Hippocampal formation (tissue), 2 donors: ENCODE results near the gene PRPS1.
"Not testable (repeated sequence)": the region's sequence is repeated elsewhere in the genome, so short reads cannot be mapped to it uniquely, and the experiment has no call there.

ENCODE experiments used
- DNase-seq, 2 donors: peaks; one replicate each; lab custom pipeline; 2025; lab: John Stamatoyannopoulos, UW

PRPS1 gene

DNA sequence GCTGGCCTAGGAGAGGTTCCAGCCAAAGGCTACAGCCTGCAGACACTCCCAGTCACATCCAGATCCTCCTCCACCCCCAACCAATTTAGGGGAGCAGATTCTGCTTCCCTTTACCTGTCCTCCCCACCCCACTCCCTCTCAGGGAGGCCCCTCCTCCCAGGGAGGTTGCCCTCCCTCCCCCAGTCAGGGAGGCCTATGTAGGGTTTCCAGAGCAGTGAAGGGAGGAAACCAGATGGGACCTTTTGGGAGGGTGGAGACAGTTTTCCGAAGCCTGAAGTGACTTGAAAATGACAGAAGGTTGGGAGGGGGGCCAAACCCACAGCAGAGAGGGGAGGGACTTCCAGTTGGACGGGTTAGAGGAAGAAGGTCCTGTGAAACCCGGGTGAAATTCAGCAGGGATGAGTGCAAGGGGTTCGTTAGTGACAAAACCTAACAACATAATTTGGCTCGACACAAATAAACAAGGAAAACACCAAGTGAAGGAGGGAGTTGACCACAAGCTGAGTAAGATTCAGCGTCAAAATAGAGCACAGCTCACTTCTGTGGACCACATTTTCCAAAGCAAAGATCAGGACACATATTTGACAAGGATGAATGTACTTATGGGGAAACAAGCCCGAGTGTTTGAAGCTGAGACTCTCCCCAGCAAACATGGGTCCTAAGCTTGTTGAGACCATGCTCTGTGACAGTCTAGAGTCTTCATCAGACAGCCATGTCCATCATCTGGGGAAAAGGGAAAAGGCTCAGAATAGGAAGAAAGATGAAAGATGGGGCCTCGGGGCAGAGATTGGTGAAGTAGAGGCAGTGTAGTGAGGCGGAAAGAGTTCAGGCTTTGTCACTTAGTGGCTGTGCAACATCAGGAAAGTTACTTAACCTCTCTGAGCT lies 46.4 kb downstream of the PRPS1 start:
- DNase-seq = no peak

- no peak for DNase-seq
These were observed 47.0 kb downstream of the PRPS1 start for GRCh38 chrX:107675365-107675654.

GRCh38 chrX:107675823-107676555 lies 47.7 kb downstream of the PRPS1 start:
- peak in 1 of 2 donors; percentile 20 for DNase-seq

DNA sequence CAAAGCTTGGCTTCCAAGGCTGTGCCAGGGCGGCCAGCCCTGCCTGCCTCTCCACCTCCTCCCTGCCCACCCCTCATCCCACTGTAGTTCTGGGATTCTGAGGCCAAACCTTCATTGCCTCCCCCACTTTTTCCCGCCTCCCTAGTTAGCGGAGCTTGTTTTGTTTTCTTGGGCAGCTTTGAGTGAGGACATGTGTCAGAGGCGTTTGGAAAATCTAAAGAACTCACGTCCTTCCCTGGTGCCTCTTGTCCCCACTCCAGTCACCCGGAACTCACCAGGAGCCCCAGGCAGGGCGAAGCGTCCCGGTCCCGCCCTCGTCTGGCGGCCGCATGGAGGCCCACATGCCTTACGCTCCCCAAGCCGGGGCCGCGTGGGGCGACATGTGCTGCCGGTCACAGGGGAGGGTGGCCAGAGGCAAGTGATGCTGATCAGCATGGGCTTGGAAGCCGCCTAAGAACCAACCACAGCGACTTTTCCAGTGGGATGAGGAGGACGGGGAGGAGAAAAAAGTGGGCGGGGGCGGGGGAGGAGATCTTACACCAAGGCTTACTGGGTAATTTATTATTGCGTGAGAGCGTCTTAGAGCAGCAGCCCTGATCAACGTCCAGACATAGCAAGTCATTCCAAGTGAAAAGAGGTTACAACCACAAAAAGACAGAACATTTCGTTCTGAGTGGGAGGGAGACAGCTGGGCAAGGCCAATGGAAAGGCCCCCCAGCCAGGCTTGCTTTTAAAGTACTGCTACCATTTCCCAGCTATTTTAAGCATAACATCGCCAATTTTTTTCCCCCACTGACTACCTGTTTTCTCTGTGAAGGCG lies 48.5 kb downstream of the PRPS1 start:
- DNase-seq = peak in 1 of 2 donors; percentile 12

- no peak for DNase-seq
These were observed 49.2 kb downstream of the PRPS1 start for GRCh38 chrX:107677501-107677901.

- no peak for DNase-seq
These were observed 49.6 kb downstream of the PRPS1 start for GRCh38 chrX:107677909-107678308.

DNA sequence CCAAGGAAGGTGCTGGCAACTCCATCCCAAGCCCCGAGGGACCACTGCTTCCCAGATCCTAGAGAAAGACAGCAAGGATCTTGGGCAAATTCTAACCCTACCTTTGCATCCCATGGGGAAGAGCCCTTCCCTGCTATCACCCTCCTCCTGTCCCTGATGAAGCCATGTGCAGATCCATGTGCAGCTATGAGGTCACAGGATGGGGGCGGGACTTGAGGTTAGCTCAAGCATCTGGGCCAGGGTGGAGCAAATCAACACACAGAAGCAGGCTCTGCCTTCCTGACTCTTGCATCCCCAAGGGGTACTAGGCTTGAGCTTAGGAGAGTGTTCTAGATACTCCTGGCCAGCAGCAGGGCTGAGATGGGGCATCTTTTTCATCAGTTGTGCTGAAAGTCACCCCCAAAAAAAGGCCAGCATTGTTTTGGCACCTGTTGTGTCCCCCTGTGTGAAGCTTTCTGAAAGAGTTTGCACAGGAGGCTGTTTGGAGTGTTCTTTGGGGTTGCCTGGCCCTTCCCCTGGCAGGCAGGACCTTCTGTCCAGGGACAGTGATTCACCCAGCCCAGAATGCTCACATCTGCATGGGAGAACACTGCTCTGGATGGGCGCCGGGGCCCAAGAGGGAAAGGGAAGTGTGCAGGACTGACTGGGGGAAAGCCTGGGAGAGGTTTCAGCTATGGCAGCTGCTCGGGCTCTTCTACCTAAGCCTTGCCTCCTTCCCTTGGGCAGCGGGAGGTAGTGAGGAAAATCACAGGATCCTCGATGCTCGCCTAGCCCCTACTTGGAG lies 50.8 kb downstream of the PRPS1 start:
- DNase-seq = no peak

GRCh38 chrX:107682256-107682655 lies 53.9 kb downstream of the PRPS1 start:
- no peak for DNase-seq

DNA sequence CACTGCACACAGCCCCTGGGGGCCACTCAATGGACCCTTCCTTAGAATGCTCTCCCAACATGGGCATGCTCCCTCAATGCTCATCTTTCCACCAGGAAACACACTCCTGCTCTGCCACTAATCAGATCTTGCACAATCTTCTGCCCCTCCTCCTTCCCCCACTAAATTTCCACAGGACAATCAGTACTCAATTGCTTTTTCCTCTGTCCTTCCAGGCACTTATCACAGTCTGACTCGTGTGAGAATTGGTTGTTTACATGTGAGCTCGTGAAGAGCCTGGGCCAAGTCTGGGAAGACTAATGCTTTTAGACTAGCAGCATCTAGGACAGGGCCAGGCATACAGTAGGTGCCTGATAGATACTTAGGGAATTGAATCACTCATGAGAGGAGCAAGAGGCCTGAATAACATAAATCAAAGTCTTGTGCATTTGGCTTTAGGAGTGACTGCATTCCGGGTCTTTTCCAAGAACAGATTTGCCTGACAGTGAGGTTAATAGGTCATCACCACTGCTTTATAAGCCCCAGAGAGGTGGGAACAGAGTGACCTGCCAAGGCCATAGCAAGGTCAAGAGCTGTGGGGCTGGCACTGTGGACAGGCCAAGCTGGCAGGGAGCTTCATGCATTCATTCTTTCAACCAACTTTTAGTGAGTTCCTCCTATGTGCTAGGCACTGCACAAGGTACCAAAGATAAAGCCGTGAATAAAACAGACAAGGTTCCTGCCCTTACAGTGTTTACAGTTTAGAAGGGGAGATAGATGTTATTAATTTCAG lies 55.0 kb downstream of the PRPS1 start:
- DNase-seq = no peak

DNA sequence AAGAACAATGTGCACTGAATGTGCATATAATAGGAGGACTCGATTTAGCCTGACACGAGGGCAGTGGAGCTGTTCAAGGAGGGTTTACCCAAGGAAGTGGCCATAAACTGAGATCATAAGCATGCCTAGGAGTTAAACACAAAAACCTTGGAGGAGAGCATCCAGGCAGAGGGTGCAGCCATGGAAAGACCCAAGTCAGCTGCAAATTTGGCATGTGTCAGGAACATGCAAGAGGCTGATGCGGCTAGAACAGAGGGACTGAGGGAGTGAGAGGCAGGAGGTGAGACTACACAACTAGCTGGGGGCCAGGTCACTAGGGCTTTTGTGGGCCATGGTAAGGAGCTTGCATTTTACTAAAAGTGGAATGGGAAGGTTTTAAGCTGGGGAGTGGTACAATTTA lies 55.6 kb downstream of the PRPS1 start:
- no peak for DNase-seq

- peak; percentile 16 to 17 for DNase-seq
These were observed 56.7 kb downstream of the PRPS1 start for GRCh38 chrX:107684956-107685385.

- DNase-seq = not testable (repeated sequence)
These were observed 57.3 kb downstream of the PRPS1 start for GRCh38 chrX:107685586-107685985.

GRCh38 chrX:107686026-107686425 lies 57.7 kb downstream of the PRPS1 start:
- no peak for DNase-seq

- DNase-seq = no peak
These were observed 58.5 kb downstream of the PRPS1 start for GRCh38 chrX:107686792-107687191.

GRCh38 chrX:107687445-107687844 lies 59.1 kb downstream of the PRPS1 start:
- DNase-seq = no peak

GRCh38 chrX:107691024-107691448 lies 62.7 kb downstream of the PRPS1 start:
- DNase-seq = no peak

- no peak for DNase-seq
These were observed 71.3 kb downstream of the PRPS1 start for GRCh38 chrX:107699616-107700015.

DNA sequence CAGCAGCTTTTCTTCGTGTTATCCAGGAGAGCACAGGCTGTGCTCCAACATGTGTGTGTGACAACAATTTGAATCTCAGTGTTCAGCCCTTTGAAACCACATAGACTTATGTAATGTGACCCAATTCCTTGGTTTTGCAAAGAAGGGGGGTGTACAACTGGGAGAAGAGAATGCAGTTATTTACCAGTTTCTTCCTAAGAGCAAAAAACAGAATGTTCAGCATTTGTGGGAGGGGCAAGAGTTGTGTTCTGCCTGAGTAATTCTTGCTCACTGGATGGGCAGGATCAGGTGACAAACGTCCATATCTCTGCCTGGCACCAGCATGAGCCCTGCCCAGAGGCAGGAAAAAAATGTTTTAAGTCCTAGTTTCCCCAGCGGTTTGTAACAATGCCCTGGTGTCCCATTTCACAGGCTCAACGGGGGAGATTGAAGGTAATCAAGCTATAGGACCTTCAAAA lies 72.0 kb downstream of the PRPS1 start:
- no peak for DNase-seq
